Neural progenitor cell (in vitro differentiated cells): ENCODE data around the gene RELN.

Experiments
- EZH2 ChIP-seq: fragments of 200-600 bp; sonication (generic); IDR thresholded peaks from 2 replicates; pipeline ENCODE4 v1.6.1; 2017; ENCODE audit warnings: antibody characterized with exemption, mild to moderate bottlenecking, moderate library complexity
- EZH2phosphoT487 ChIP-seq: fragments of 200-600 bp; sonication (generic); IDR thresholded peaks from 2 replicates; pipeline ENCODE4 v1.6.1; 2017; ENCODE audit warnings: antibody characterized with exemption
- TF ChIP-seq, protein P1 (sequence below): fragments of 200-600 bp; sonication (generic); IDR thresholded peaks from 2 replicates; pipeline ENCODE4 v1.5.1; 2017; ENCODE audit warnings: antibody characterized with exemption, mild to moderate bottlenecking

DNA sequence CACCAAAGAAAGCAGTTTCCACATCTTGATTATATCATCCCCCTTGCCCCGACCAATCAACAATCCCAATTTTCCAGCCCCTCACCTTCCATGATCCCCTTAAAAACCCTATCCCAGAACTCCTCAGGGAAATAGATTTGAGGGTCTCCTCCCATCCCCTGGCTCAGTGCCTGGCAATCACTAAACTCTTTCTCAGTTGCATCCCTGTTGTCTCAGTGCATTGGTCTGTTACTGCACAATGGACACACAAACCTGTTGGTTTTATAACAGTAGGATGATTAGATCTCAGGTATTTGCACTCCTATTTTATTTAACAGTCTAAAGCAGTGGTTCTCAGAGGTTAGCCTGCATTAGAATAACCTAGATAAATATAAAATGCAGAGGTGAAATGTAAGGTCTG is 45.2 kb upstream of the RELN start:
- TF ChIP-seq EZH2 (no peak), EZH2phosphoT487 (no peak)
- TF ChIP-seq, protein P1, sequence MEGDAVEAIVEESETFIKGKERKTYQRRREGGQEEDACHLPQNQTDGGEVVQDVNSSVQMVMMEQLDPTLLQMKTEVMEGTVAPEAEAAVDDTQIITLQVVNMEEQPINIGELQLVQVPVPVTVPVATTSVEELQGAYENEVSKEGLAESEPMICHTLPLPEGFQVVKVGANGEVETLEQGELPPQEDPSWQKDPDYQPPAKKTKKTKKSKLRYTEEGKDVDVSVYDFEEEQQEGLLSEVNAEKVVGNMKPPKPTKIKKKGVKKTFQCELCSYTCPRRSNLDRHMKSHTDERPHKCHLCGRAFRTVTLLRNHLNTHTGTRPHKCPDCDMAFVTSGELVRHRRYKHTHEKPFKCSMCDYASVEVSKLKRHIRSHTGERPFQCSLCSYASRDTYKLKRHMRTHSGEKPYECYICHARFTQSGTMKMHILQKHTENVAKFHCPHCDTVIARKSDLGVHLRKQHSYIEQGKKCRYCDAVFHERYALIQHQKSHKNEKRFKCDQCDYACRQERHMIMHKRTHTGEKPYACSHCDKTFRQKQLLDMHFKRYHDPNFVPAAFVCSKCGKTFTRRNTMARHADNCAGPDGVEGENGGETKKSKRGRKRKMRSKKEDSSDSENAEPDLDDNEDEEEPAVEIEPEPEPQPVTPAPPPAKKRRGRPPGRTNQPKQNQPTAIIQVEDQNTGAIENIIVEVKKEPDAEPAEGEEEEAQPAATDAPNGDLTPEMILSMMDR: no peak
